SK-N-SH treated with all-trans-retinoic acid at 6 μM for 48 hours (cell line): ENCODE measurements around the gene SVIL.

Experiments
- ARNTL ChIP-seq: fragments of 450-650 bp; formaldehyde crosslinking; IDR thresholded peaks from 2 replicates; pipeline ENCODE4 v1.5.0; 2020; ENCODE audit warnings: low read depth, mild to moderate bottlenecking, moderate library complexity, borderline replicate concordance
- CSRNP3 ChIP-seq: fragments of 250-450 bp; sonication (Bioruptor Pico); IDR thresholded peaks from 2 replicates; pipeline ENCODE4 v1.5.1; 2021; ENCODE audit warnings: mild to moderate bottlenecking, moderate library complexity
- GLIS3 ChIP-seq: fragments of 250-450 bp; sonication (Bioruptor Pico); IDR thresholded peaks from 2 replicates; pipeline ENCODE4 v1.5.0; 2020; ENCODE audit warnings: mild to moderate bottlenecking, moderate library complexity
- ISL1 ChIP-seq: fragments of 250-450 bp; sonication (Bioruptor Pico); IDR thresholded peaks from 2 replicates; pipeline ENCODE4 v2.1.2; 2022; ENCODE audit warnings: mild to moderate bottlenecking, moderate library complexity
- PATZ1 ChIP-seq: fragments of 250-450 bp; sonication (Bioruptor Pico); IDR thresholded peaks from 2 replicates; pipeline ENCODE4 v1.8.0; 2020; ENCODE audit warnings: mild to moderate bottlenecking, moderate library complexity, borderline replicate concordance
- ZFP3 ChIP-seq: fragments of 250-450 bp; sonication (Bioruptor Pico); IDR thresholded peaks from 2 replicates; pipeline ENCODE4 v1.5.0; 2020; ENCODE audit warnings: mild to moderate bottlenecking, moderate library complexity
- ZFP30 ChIP-seq: fragments of 450-650 bp; formaldehyde crosslinking; IDR thresholded peaks from 2 replicates; pipeline ENCODE4 v1.5.0; 2022; ENCODE audit warnings: mild to moderate bottlenecking, moderate library complexity

GRCh38 chr10:29670761-29671160 lies 36.0 kb upstream of the SVIL start:
- no peak for TF ChIP-seq ZFP3 (CRISPR knock-in tag)
- TF ChIP-seq ARNTL (CRISPR knock-in tag): no peak
- no peak for TF ChIP-seq ZFP30
- no peak for TF ChIP-seq GLIS3 (CRISPR knock-in tag)
- no peak for TF ChIP-seq ISL1 (CRISPR knock-in tag)
- no peak for TF ChIP-seq PATZ1 (CRISPR knock-in tag)
- TF ChIP-seq CSRNP3 (CRISPR knock-in tag): no peak
